Thyroid gland (tissue), 4 donors: ENCODE data around the gene CHN2. TPM values are rescaled to one million over a fixed set of nuclear protein-coding genes. Genes with fewer than 3 reads are reported as not detected.

Experiments used
- DNase-seq, 2 donors: peaks; one replicate each; pipeline ENCODE4 v3.0.0-alpha.2; 2019
- H3K27ac ChIP-seq, 3 donors: fragments of 200-600 bp; sonication (generic); 1 replicate in 2 of 3; 2 replicates in 1 of 3; pipeline ENCODE4 v1.5.1; 2016 to 2019; ENCODE audit warnings: mild to moderate bottlenecking in 1 of 3, moderate library complexity in 1 of 3
- H3K27me3 ChIP-seq: fragments of 200-600 bp; sonication (generic); one replicate; pipeline ENCODE4 v1.5.1; 2019
- H3K36me3 ChIP-seq, 2 donors: fragments of 200-600 bp; sonication (generic); one replicate each; pipeline ENCODE4 v1.5.1; 2016 to 2019
- H3K4me1 ChIP-seq, 2 donors: fragments of 200-600 bp; sonication (generic); one replicate each; pipeline ENCODE4 v1.5.1; 2017 to 2019
- H3K4me3 ChIP-seq, 3 donors: fragments of 200-600 bp; sonication (generic); replicated peaks in 1 of 3; 1 replicate in 2 of 3; 2 replicates in 1 of 3; pipeline ENCODE4 v1.5.1; 2016; ENCODE audit warnings: mild to moderate bottlenecking in 1 of 3
- H3K9me3 ChIP-seq: fragments of 200-600 bp; sonication (generic); one replicate; pipeline ENCODE4 v1.5.1; 2017
- POLR2A ChIP-seq, 2 donors: fragments of 450-650 bp; IDR thresholded peaks; one replicate each; pipeline ENCODE4 v1.6.1; 2017; ENCODE audit warnings: antibody characterized with exemption in 2 of 2, mild to moderate bottlenecking in 2 of 2, moderate library complexity in 1 of 2
- WGBS, 2 donors: methylation state at CpG; one replicate each; pipeline ENCODE4 v1.1.5; 2017; 5-methylcytosine and 5-hydroxymethylcytosine counted together
- intact Hi-C: fragments of 100-400 bp; cut with DNase I; formaldehyde crosslinking; loops from one replicate; pipeline ENCODE4 v1.15.1; 2023
- total RNA-seq, 4 donors: library from RNA; depleted of rRNA; stranded (reverse); fragments of >200 nt; gene quantifications; one replicate each; pipeline ENCODE4 v1.2.3, GENCODE V29; 2016
- TF ChIP-seq, protein P1 (sequence below), 6 experiments: fragments of 200-600 bp in 3 of 6; fragments of 450-650 bp in 3 of 6; sonication (generic) in 3 of 6; IDR thresholded peaks; one replicate each; pipeline ENCODE4 v1.5.1; 2016 to 2019; ENCODE audit warnings: antibody characterized with exemption in 6 of 6, mild to moderate bottlenecking in 2 of 6, inconsistent platforms in 1 of 6, moderate library complexity in 1 of 6

Gene CHN2
- total RNA-seq, 4 donors from 2014 or later, result 11.7 to 54.3 (median 41.4) TPM

- peaks cover 3 to 6% of the 10 kb centered on the region in 2 donors for H3K4me1 ChIP-seq
- intact Hi-C loops, result no loop called here
- no peaks in the 10 kb centered on the region for H3K27me3 ChIP-seq
- no peak overlapping the region for H3K4me3 ChIP-seq
- H3K27ac ChIP-seq, result no peak overlapping the region
- no peak for TF ChIP-seq POLR2A (IDR thresholded peaks at IDR 0.05)
- TF ChIP-seq, protein P1, sequence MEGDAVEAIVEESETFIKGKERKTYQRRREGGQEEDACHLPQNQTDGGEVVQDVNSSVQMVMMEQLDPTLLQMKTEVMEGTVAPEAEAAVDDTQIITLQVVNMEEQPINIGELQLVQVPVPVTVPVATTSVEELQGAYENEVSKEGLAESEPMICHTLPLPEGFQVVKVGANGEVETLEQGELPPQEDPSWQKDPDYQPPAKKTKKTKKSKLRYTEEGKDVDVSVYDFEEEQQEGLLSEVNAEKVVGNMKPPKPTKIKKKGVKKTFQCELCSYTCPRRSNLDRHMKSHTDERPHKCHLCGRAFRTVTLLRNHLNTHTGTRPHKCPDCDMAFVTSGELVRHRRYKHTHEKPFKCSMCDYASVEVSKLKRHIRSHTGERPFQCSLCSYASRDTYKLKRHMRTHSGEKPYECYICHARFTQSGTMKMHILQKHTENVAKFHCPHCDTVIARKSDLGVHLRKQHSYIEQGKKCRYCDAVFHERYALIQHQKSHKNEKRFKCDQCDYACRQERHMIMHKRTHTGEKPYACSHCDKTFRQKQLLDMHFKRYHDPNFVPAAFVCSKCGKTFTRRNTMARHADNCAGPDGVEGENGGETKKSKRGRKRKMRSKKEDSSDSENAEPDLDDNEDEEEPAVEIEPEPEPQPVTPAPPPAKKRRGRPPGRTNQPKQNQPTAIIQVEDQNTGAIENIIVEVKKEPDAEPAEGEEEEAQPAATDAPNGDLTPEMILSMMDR (IDR thresholded peaks at IDR 0.05), result no peak
- DNase-seq, result peak; percentile 29 to 36
- H3K9me3 ChIP-seq, result no peaks in the 10 kb centered on the region
- H3K36me3 ChIP-seq, result no peaks in the 10 kb centered on the region
- 64 to 81% methylated on average over 15 of the region's 15 CpGs for WGBS, 2 donors
These were observed 94.8 kb downstream of the CHN2 start for GRCh38 chr7:29289156-29290021.

DNA sequence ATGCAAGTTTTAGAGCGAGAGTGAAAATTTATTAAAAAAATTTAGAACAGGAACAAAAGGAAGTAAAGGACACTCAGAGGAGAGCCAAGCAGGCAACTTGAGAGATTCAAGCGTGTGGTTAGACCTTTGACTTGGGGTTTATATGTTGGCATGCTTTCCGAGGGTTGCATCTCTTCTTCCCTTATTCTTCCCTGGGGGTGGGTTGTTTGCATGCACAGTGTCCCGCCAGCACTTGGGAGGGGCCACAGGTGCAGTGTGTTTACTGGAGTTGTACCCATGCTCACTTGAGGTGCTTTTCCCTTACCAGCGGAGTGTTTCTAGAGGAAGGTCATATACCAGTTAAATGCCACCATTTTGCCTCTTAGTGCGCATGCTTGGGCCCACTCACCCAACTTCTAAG lies 96.3 kb downstream of the CHN2 start:
- H3K4me1 ChIP-seq, result peaks cover 3 to 6% of the 10 kb centered on the region in 2 donors
- no peak for DNase-seq
- no peaks in the 10 kb centered on the region for H3K9me3 ChIP-seq
- TF ChIP-seq, protein P1 (IDR thresholded peaks at IDR 0.05), result no peak
- no peak for TF ChIP-seq POLR2A (IDR thresholded peaks at IDR 0.05)
- no peaks in the 10 kb centered on the region for H3K36me3 ChIP-seq
- 97 to 99% methylated on average over 6 of the region's 6 CpGs for WGBS, 2 donors
- no peak overlapping the region for H3K4me3 ChIP-seq
- no peak overlapping the region for H3K27ac ChIP-seq
- H3K27me3 ChIP-seq, result no peaks in the 10 kb centered on the region
- intact Hi-C loops, result no loop called here

DNA sequence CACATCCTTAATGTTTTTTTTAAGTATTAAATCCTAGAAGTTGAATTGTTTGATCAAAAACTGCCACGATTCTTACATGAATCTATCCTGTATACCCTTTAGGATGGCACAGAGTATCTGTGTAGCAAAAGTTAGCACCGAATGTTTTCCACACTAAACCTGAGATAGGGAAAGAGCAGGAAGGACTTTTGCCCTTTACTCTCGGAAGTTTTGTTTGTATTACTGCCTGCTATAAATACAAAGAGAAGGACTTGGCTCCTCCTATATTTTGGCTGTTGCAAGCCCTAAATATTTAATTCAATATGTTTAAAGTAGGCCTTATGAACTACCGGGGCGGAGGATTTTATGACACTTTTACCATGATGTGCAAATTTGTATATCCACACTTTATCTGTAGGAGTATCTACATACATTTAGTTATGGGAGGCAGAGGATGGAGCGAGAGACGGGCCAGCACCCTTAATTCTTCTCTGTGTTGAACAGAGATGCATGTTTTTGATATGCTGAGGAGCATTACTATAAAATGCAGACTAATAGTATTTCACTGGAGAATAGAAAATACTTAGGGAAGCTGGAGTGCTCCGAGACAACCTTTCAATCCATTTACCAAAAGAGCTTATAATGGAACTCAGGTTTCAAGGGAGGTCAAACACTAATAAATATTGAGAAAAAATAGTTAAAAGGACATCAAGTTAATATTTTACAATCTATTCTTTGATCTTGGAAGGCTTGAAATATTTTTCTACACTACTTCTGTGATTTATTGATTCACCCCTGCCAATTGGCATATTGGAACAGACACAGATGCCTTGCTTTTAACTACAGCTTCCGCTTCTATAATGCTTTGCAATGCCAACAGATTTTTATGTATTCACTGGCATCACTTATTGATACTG lies 97.4 kb downstream of the CHN2 start:
- TF ChIP-seq, protein P1 (IDR thresholded peaks at IDR 0.05), result no peak
- TF ChIP-seq POLR2A (IDR thresholded peaks at IDR 0.05), result no peak
- WGBS, 2 donors, result 71 to 72% methylated on average over 9 of the region's 9 CpGs
- intact Hi-C loops, result no loop called here
- Histone ChIP-seq H3K4me1 (peaks cover 3 to 6% of the 10 kb centered on the region in 2 donors), H3K27ac (no peak overlapping the region), H3K36me3 (no peaks in the 10 kb centered on the region), H3K9me3 (no peaks in the 10 kb centered on the region), H3K27me3 (no peaks in the 10 kb centered on the region), H3K4me3 (no peak overlapping the region)
- DNase-seq, result no peak

GRCh38 chr7:29292886-29293658 lies 98.5 kb downstream of the CHN2 start:
- intact Hi-C loops, result no loop called here
- DNase-seq, result no peak
- 93% methylated on average over 12 of the region's 12 CpGs for WGBS, 2 donors
- Histone ChIP-seq H3K27me3 (no peaks in the 10 kb centered on the region), H3K27ac (no peak overlapping the region), H3K4me1 (peaks cover 3 to 6% of the 10 kb centered on the region in 2 donors), H3K4me3 (no peak overlapping the region), H3K9me3 (no peaks in the 10 kb centered on the region), H3K36me3 (no peaks in the 10 kb centered on the region)
- TF ChIP-seq POLR2A (IDR thresholded peaks at IDR 0.05), result no peak
- TF ChIP-seq, protein P1 (IDR thresholded peaks at IDR 0.05), result no peak
